K562 (cell line): Measurements from ENCODE around the gene NCAPG2. TPM values are rescaled to one million over a fixed set of nuclear protein-coding genes. Genes with fewer than 3 reads are reported as not detected.

Experiments used
- ATAC-seq: fragments of 200-7000 bp; cut with Tn5 transposase; 3 replicates; pipeline ENCODE4 v1.9.1; 2020; ENCODE audit warnings: moderate library complexity
- BruUV-seq: library from RNA; stranded (reverse); fragments of 400-500 nt; replicated peaks from 2 replicates; lab custom pipeline; 2021; lab: Mats Ljungman, UMichigan
- CTCF ChIA-PET: fragments of 300-600 bp; formaldehyde crosslinking; extraction: SDS; loops from one replicate; lab custom pipeline; 2021; ENCODE audit warnings: low intra/inter-chr PET ratio; lab: Yijun Ruan, JAX
- POLR2A ChIA-PET: fragments of 300-600, 350-650 bp; sonication (Branson Sonifier 250); formaldehyde crosslinking; extraction: SDS; loops from one replicate; lab custom pipeline; 2021; ENCODE audit warnings: antibody characterized with exemption, inconsistent platforms; lab: Yijun Ruan, JAX
- DNase-seq, 4 experiments: peaks; one replicate each; pipeline versions ENCODE4 v3.0.0 to v3.0.0-alpha.2; 2011 to 2018; ENCODE audit warnings: low spot score in 3 of 4, mixed read lengths in 3 of 4; ENCODE audit errors: extremely low read depth in 1 of 4
- FAIRE-seq: peaks from 2 replicates; lab custom pipeline; 2011; peaks lifted over from hg19 to GRCh38; lab: Jason Lieb, UNC
- H2AFZ ChIP-seq: 2 replicates; pipeline ENCODE4 v1.6.0; 2011; ENCODE audit warnings: low read depth, low read length, control low read depth, inconsistent platforms
- H3K27ac ChIP-seq: fragments of 200-600 bp; 3 replicates; pipeline ENCODE4 v1.8.0; 2011; ENCODE audit warnings: low read depth, mild to moderate bottlenecking, control low read depth, inconsistent platforms, low read length, moderate library complexity, mixed read lengths; ENCODE audit errors: extremely low read depth
- H3K27me3 ChIP-seq, 2 experiments: fragments of 300-600 bp in 1 of 2; 2 replicates in 1 of 2; 3 replicates in 1 of 2; pipeline versions ENCODE4 v1.6.0 to v1.8.0; 2011; ENCODE audit warnings: inconsistent platforms in 2 of 2, low read length in 2 of 2, mild to moderate bottlenecking in 1 of 2, mixed read lengths in 1 of 2, moderate library complexity in 1 of 2; ENCODE audit not compliant: control insufficient read depth in 2 of 2, insufficient read depth in 2 of 2
- H3K36me3 ChIP-seq: fragments of 300-600 bp; 3 replicates; pipeline ENCODE4 v1.8.0; 2011; ENCODE audit warnings: mild to moderate bottlenecking, low read length, inconsistent platforms; ENCODE audit not compliant: control insufficient read depth, insufficient read depth
- H3K4me1 ChIP-seq, 2 experiments: fragments of 200-600 bp in 1 of 2; replicated peaks in 1 of 2; 2 replicates in 1 of 2; 3 replicates in 1 of 2; pipeline versions ENCODE4 v1.5.1 to v1.8.0; 2011; ENCODE audit warnings: inconsistent platforms in 2 of 2, low read length in 2 of 2, mild to moderate bottlenecking in 1 of 2, mixed read lengths in 1 of 2, moderate library complexity in 1 of 2; ENCODE audit not compliant: control insufficient read depth in 2 of 2, insufficient read depth in 2 of 2
- H3K4me2 ChIP-seq: 2 replicates; pipeline ENCODE4 v1.6.1; 2011; ENCODE audit warnings: low read length, control low read depth, inconsistent platforms, mixed read lengths; ENCODE audit not compliant: insufficient read depth
- H3K4me3 ChIP-seq: fragments of 200-600 bp; sonication (generic), shearing (Covaris generic); 2 replicates; pipeline ENCODE4 v1.5.1; 2016; ENCODE audit warnings: control low read depth, inconsistent platforms
- H3K79me2 ChIP-seq: fragments of 200-600 bp; 3 replicates; pipeline ENCODE4 v1.8.0; 2011; ENCODE audit warnings: low read length, inconsistent platforms; ENCODE audit not compliant: control insufficient read depth, insufficient read depth
- H3K9ac ChIP-seq, 2 experiments: 2 replicates each; pipeline versions ENCODE4 v1.6.0 to v1.6.1; 2011; ENCODE audit warnings: low read depth in 2 of 2, low read length in 2 of 2, control low read depth in 1 of 2, inconsistent platforms in 1 of 2, mild to moderate bottlenecking in 1 of 2, mixed read lengths in 1 of 2; ENCODE audit not compliant: insufficient read depth in 1 of 2
- H3K9me1 ChIP-seq: one replicate; pipeline ENCODE4 v1.6.0; 2011; ENCODE audit warnings: inconsistent platforms, mild to moderate bottlenecking, low read length, moderate library complexity; ENCODE audit not compliant: control insufficient read depth, insufficient read depth
- H3K9me3 ChIP-seq: replicated peaks from 2 replicates; pipeline ENCODE4 v1.5.1; 2011; ENCODE audit warnings: low read depth, low read length, inconsistent platforms; ENCODE audit not compliant: control insufficient read depth, insufficient read depth
- H4K20me1 ChIP-seq: replicated peaks from 2 replicates; pipeline ENCODE4 v1.6.1; 2011; ENCODE audit warnings: low read length, inconsistent platforms, mixed read lengths; ENCODE audit not compliant: control insufficient read depth, insufficient read depth
- CCNT2 ChIP-seq: IDR thresholded peaks from 2 replicates; pipeline ENCODE4 v1.6.1; 2011; ENCODE audit warnings: borderline replicate concordance, low read depth, mild to moderate bottlenecking, moderate library complexity, mixed read lengths, low read length; ENCODE audit not compliant: insufficient read length; ENCODE audit errors: extremely low read depth
- DMBX1 ChIP-seq: fragments of 250-450 bp; sonication (Bioruptor Pico); IDR thresholded peaks from 2 replicates; pipeline ENCODE4 v1.8.0; 2022; ENCODE audit warnings: inconsistent platforms, mild to moderate bottlenecking, moderate library complexity, borderline replicate concordance
- ERF ChIP-seq: fragments of 450-650 bp; formaldehyde crosslinking; IDR thresholded peaks from 2 replicates; pipeline ENCODE4 v1.4.0; 2020; ENCODE audit warnings: mild to moderate bottlenecking, mixed read lengths
- FOXP1 ChIP-seq: sonication (generic); formaldehyde crosslinking; IDR thresholded peaks from 2 replicates; pipeline ENCODE4 v1.8.0; 2022; ENCODE audit warnings: mild to moderate bottlenecking, missing genetic modification reagents
- NR2F6 ChIP-seq: fragments of 450-650 bp; formaldehyde crosslinking; IDR thresholded peaks from 2 replicates; pipeline ENCODE4 v1.4.0; 2020; ENCODE audit warnings: mild to moderate bottlenecking
- POLR3A ChIP-seq: IDR thresholded peaks from 2 replicates; pipeline ENCODE4 v1.6.1; 2011; ENCODE audit warnings: borderline replicate concordance, mild to moderate bottlenecking, moderate library complexity; ENCODE audit not compliant: insufficient read length, insufficient read depth; ENCODE audit errors: extremely low read depth
- RBM14 ChIP-seq: fragments of 200-400 bp; formaldehyde crosslinking; IDR thresholded peaks from 2 replicates; pipeline ENCODE4 v1.6.1; 2018; ENCODE audit warnings: low read depth, mild to moderate bottlenecking, low read length, moderate library complexity, borderline replicate concordance; ENCODE audit not compliant: insufficient read depth
- SLC30A9 ChIP-seq: fragments of 250-450 bp; sonication (Bioruptor Pico); IDR thresholded peaks from 2 replicates; pipeline ENCODE4 v1.8.0; 2022; ENCODE audit warnings: mild to moderate bottlenecking, moderate library complexity
- TGIF2 ChIP-seq: sonication (generic); formaldehyde crosslinking; IDR thresholded peaks from 2 replicates; pipeline ENCODE4 v1.8.1; 2022; ENCODE audit warnings: mild to moderate bottlenecking, missing genetic modification reagents, moderate library complexity
- TRIM24 ChIP-seq, 2 experiments: fragments of 450-650 bp; IDR thresholded peaks; 2 replicates each; pipeline ENCODE4 v1.6.1; 2016
- ZFP1 ChIP-seq: fragments of 450-650 bp; formaldehyde crosslinking; IDR thresholded peaks from 2 replicates; pipeline ENCODE4 v1.4.0; 2020; ENCODE audit warnings: mild to moderate bottlenecking, mixed read lengths
- ZNF436 ChIP-seq: fragments of 250-450, 450-650 bp; sonication (Bioruptor Pico); formaldehyde crosslinking; IDR thresholded peaks from 2 replicates; pipeline ENCODE4 v1.7.0; 2020; ENCODE audit warnings: mild to moderate bottlenecking
- WGBS: fragments of 100-300 bp; shearing (Covaris generic); methylation state at CpG from one replicate; pipeline ENCODE4 v1.1.6; 2016; ENCODE audit warnings: low coverage, mixed read lengths; ENCODE audit not compliant: insufficient coverage; ENCODE audit errors: missing lambda C conversion rate; 5-methylcytosine and 5-hydroxymethylcytosine counted together
- in situ Hi-C: fragments of 300-500 bp; cut with MboI; formaldehyde crosslinking; loops from 4 replicates; pipeline ENCODE4 v1.15.0; 2018; ENCODE audit warnings: inconsistent platforms, mixed read lengths
- intact Hi-C: fragments of 100-400 bp; cut with micrococcal nuclease; formaldehyde crosslinking; loops from 2 replicates; pipeline ENCODE4 v1.14.2; 2022
- polyA plus RNA-seq, 8 experiments: library from polyadenylated mRNA; depleted of rRNA in 4 of 8; stranded (reverse) in 5 of 8; unstranded in 3 of 8; fragments of >200 nt; fragmentation: Nextera tagmentation in 2 of 8; fragmentation: Illumina TruSeq in 1 of 8; extraction: Ambion mirVana in 2 of 8; extraction: Trizol in 1 of 8; gene quantifications; 2 replicates each; pipeline versions ENCODE4 v1.2.1 to v1.2.3, GENCODE V29; 2011 to 2014; ENCODE audit warnings: inconsistent platforms in 1 of 8, missing spikeins in 1 of 8
- total RNA-seq, 7 experiments: library from RNA; depleted of rRNA in 6 of 7; stranded (reverse); fragments of >200 nt in 6 of 7; fragmentation: Illumina TruSeq in 2 of 7; extraction: Trizol in 2 of 7; gene quantifications; 2 replicates each; pipeline versions ENCODE4 v1.2.1 to v1.2.3, GENCODE V29; 2011 to 2021; ENCODE audit warnings: low replicate concordance in 1 of 7
- TF ChIP-seq, protein P1 (sequence below): sonication (generic); formaldehyde crosslinking; IDR thresholded peaks from 2 replicates; pipeline ENCODE4 v1.8.1; 2023; ENCODE audit warnings: mild to moderate bottlenecking, missing genetic modification reagents
- TF ChIP-seq, protein P2 (sequence below): sonication (generic); formaldehyde crosslinking; IDR thresholded peaks from 2 replicates; pipeline ENCODE4 v1.9.0; 2022; ENCODE audit warnings: mild to moderate bottlenecking, missing genetic modification reagents
- TF ChIP-seq, protein P3 (sequence below): IDR thresholded peaks from 2 replicates; pipeline ENCODE4 v1.6.1; 2016; ENCODE audit warnings: missing genetic modification characterization, missing compliant biosample characterization

NCAPG2 gene
- total and polyA plus RNA-seq, 9 of the 15 experiments (the other 6 are each of a cell fraction or from before 2014, with no cell fraction given): 21.5 to 127 (median 86.1) TPM

DNA sequence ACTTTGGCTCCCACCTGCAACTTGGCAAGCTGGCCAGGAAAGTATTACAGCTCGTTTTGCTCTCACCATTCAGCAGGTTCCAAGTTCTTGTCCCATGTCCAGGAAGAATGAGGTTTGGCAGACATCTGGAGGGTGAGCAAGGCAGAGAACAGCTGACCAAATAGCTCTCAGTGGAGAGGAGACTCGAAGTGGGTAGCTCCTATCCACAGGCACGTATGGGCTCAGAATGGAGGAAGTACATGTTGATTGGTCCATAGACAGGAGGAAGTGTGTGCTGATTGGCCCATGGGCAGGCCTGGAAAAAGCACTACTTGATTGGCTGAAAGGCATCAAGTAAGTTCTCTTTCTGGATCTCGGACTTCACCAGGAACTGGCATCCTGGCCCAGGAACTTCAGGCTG lies 3.0 kb upstream of the NCAPG2 start (continued):
- TF ChIP-seq CCNT2: no peak
- peak in 1 of 2 experiments; percentile 57; a peak in 1 of 4 replicates for TF ChIP-seq TRIM24 (IDR thresholded peaks at IDR 0.05)

DNA sequence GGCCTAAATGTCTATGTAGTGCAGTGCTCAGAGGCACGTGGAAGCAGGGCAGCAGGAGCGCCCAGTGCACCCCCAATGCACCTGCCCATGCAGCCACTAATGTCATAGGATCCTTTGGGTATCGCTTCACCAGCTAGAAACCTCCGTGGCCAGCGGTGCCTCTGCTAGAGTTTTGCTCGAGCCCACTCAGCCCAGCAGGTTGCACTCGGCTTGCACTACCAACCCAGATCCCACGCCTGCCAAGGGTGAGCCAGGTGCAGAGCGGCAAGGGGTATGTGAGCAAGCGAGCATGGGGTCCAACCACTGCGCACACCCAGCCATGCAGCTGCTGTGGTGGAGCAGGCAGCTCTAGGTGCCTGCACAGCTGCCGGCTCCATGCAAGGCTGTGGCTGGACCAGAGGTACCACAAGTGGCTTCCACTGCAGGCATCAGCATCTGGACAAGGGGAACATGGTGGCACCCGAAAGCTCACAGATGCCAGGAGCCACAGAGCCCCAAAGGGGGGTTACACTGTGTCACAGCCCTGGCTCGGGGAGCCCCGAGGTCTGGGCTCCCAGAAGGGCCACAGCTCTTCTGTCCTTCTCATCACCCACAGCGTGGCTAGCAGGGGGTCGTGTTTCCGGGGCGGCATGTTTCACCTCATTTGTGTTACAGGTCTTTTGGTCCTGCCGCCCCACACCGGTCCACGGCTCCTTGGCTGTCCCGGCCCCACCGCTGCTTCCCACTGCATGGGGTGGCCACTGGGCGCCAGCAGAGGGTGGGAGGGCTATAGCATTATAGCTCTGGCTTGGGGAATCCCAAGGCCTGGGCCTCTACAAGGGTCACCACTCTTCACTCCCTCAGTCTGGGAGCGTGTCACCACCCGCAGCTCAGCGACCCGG lies 2.3 kb upstream of the NCAPG2 start:
- intact Hi-C loops: no loop called here
- FAIRE-seq (no peak), ATAC-seq (no peak), DNase-seq (no peak)
- POLR2A ChIA-PET: interaction anchor here (0.9 to 2.5 kb wide), 4 partner anchors 8 to 286 kb away, joined by 3 to 10 read pairs (median 5); no protein-coding TSS in a partner anchor
- peaks cover 14% of the 10 kb centered on the region for H3K36me3 ChIP-seq
- CTCF ChIA-PET: no interaction called here
- peaks cover 34 to 37% of the 10 kb centered on the region in 2 experiments for H3K4me1 ChIP-seq
- H2AFZ ChIP-seq: no peak overlapping the region
- in situ Hi-C loops: no loop called here
- H3K9ac ChIP-seq: no peak overlapping the region
- H3K4me2 ChIP-seq: peak overlapping the region; percentile 99; the same call in 1 of the 2 replicates
- 90% methylated on average over 29 of the region's 29 CpGs for WGBS
- H3K79me2 ChIP-seq: peaks cover 32% of the 10 kb centered on the region
- no peaks in the 10 kb centered on the region for H3K27me3 ChIP-seq
- H4K20me1 ChIP-seq: 0 out of 2 replicates have a peak, but pooled peaks cover 3% of the 10 kb centered on the region
- H3K27ac ChIP-seq: no peak overlapping the region
- H3K4me3 ChIP-seq: no peak overlapping the region
- H3K9me3 ChIP-seq: peaks cover 8% of the 10 kb centered on the region
- no TSS peak for BruUV-seq
- H3K9me1 ChIP-seq: peaks cover 2% of the 10 kb centered on the region
- TF ChIP-seq, protein P1, sequence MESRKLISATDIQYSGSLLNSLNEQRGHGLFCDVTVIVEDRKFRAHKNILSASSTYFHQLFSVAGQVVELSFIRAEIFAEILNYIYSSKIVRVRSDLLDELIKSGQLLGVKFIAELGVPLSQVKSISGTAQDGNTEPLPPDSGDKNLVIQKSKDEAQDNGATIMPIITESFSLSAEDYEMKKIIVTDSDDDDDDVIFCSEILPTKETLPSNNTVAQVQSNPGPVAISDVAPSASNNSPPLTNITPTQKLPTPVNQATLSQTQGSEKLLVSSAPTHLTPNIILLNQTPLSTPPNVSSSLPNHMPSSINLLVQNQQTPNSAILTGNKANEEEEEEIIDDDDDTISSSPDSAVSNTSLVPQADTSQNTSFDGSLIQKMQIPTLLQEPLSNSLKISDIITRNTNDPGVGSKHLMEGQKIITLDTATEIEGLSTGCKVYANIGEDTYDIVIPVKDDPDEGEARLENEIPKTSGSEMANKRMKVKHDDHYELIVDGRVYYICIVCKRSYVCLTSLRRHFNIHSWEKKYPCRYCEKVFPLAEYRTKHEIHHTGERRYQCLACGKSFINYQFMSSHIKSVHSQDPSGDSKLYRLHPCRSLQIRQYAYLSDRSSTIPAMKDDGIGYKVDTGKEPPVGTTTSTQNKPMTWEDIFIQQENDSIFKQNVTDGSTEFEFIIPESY (CRISPR knock-in tag): 0 out of 2 replicates have a peak, but pooled peaks have one; percentile 14
- TF ChIP-seq, protein P2, sequence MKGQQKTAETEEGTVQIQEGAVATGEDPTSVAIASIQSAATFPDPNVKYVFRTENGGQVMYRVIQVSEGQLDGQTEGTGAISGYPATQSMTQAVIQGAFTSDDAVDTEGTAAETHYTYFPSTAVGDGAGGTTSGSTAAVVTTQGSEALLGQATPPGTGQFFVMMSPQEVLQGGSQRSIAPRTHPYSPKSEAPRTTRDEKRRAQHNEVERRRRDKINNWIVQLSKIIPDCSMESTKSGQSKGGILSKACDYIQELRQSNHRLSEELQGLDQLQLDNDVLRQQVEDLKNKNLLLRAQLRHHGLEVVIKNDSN (CRISPR knock-in tag): 0 out of 2 replicates have a peak, but pooled peaks have one; percentile 24
- TF ChIP-seq RBM14: 0 out of 2 replicates have a peak, but pooled peaks have one; percentile 65
- TF ChIP-seq NR2F6 (CRISPR knock-in tag): no peak
- no peak for TF ChIP-seq ZFP1 (CRISPR knock-in tag)
- TF ChIP-seq ZNF436 (CRISPR knock-in tag): no peak
- no peak for TF ChIP-seq POLR3A
- no peak for TF ChIP-seq TGIF2
- TF ChIP-seq, protein P3, sequence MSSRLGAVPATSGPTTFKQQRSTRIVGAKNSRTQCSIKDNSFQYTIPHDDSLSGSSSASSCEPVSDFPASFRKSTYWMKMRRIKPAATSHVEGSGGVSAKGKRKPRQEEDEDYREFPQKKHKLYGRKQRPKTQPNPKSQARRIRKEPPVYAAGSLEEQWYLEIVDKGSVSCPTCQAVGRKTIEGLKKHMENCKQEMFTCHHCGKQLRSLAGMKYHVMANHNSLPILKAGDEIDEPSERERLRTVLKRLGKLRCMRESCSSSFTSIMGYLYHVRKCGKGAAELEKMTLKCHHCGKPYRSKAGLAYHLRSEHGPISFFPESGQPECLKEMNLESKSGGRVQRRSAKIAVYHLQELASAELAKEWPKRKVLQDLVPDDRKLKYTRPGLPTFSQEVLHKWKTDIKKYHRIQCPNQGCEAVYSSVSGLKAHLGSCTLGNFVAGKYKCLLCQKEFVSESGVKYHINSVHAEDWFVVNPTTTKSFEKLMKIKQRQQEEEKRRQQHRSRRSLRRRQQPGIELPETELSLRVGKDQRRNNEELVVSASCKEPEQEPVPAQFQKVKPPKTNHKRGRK (tag): no peak
- no peak for TF ChIP-seq SLC30A9
- no peak for TF ChIP-seq ERF
- TF ChIP-seq DMBX1 (CRISPR knock-in tag): no peak
- 0 out of 2 replicates have a peak, but pooled peaks have one; percentile 31 for TF ChIP-seq FOXP1 (CRISPR knock-in tag)
